ENCODE results near the gene PRH2. TPM values are rescaled to one million over a fixed set of nuclear protein-coding genes. Genes with fewer than 3 reads are reported as not detected.

The PRH2 gene
- total and polyA plus RNA-seq, 2 donors (not counting 3 experiments of a cell fraction or from before 2014, with no cell fraction given): not detected

- CTCF ChIA-PET: interaction anchor here (0.7 kb wide), 1 partner anchor 9 kb away, joined by 3 read pairs; no protein-coding TSS in a partner anchor
- FAIRE-seq: no peak
- TF ChIP-seq MAX (IDR thresholded peaks at IDR 0.05; ENCODE audit: insufficient read depth, insufficient read length): no peak
- TF ChIP-seq CTCF (IDR thresholded peaks at IDR 0.05; ENCODE audit: extremely low read depth in 1 of 2, insufficient read depth in 1 of 2, low read depth in 1 of 2, low read length in 2 of 2): no peak
- no peak for TF ChIP-seq JUN (IDR thresholded peaks at IDR 0.05; ENCODE audit: borderline replicate concordance, insufficient read depth, insufficient read length, low read depth)
- TF ChIP-seq EZH2 (IDR thresholded peaks at IDR 0.05; ENCODE audit: borderline replicate concordance, low read depth, low read length, severe bottlenecking): no peak
- TF ChIP-seq MYC (IDR thresholded peaks at IDR 0.05; ENCODE audit: low read depth, low read length): no peak
- TF ChIP-seq FOS (IDR thresholded peaks at IDR 0.05; ENCODE audit: borderline replicate concordance, insufficient read depth, low read length): no peak
- no peak for TF ChIP-seq GATA2 (IDR thresholded peaks at IDR 0.05; ENCODE audit: insufficient read depth, insufficient read length, low read depth, low read length)
- TF ChIP-seq POLR2A (IDR thresholded peaks at IDR 0.05; ENCODE audit: low read depth, low read length): no peak
- no peak for TF ChIP-seq POLR2AphosphoS5 (IDR thresholded peaks at IDR 0.05; ENCODE audit: insufficient read depth, low read depth, low read length)
- intact Hi-C loops (cut with micrococcal nuclease) (loop anchor here (5.0 to 10.0 kb wide), 2 partner anchors 208 to 521 kb away; partner anchors contain the start of gene SMIM10L1), dilution Hi-C loops (cut with MboI; ENCODE audit: extremely low pct_ligation_motif_present, low sequenced_read_pairs) (no loop called here)
- H3K4me3 ChIP-seq (replicated peaks in 1 of 3; ENCODE audit: insufficient read depth in 1 of 3, low read depth in 1 of 3, low read length in 3 of 3): no peak overlapping the region
- POLR2A ChIA-PET: no interaction called here
- peaks cover 21% of the 10 kb centered on the region for H3K4me1 ChIP-seq (ENCODE audit: control insufficient read depth, extremely low read depth, insufficient read depth, low read length)
- H3K9me1 ChIP-seq (replicated peaks; ENCODE audit: control insufficient read depth, extremely low read depth, insufficient read depth, low read length): no peaks in the 10 kb centered on the region
- BruUV-seq (replicated peaks): no TSS peak
- no peak overlapping the region for H2AFZ ChIP-seq (ENCODE audit: low read depth, low read length)
- no peaks in the 10 kb centered on the region for H3K36me3 ChIP-seq (ENCODE audit: control insufficient read depth in 2 of 2, extremely low read depth in 1 of 2, insufficient read depth in 2 of 2, low read length in 2 of 2)
- H4K20me1 ChIP-seq (replicated peaks; ENCODE audit: control insufficient read depth, extremely low read depth, insufficient read depth, low read length): no peaks in the 10 kb centered on the region
- no peak for DNase-seq (ENCODE audit: low read depth, low spot score)
- no peak overlapping the region for H3K9ac ChIP-seq (replicated peaks; ENCODE audit: extremely low read depth, insufficient read depth, low read length)
- H3K9me3 ChIP-seq (replicated peaks; ENCODE audit: control insufficient read depth, insufficient read depth, low read length): no peaks in the 10 kb centered on the region
- no peaks in the 10 kb centered on the region for H3K79me2 ChIP-seq (ENCODE audit: control insufficient read depth, insufficient read depth, low read length)
- H3K4me2 ChIP-seq (ENCODE audit: insufficient read depth, low read length): no peak overlapping the region
- H3K27ac ChIP-seq (ENCODE audit: insufficient read depth, low read depth, low read length): no peak overlapping the region
- no peaks in the 10 kb centered on the region for H3K27me3 ChIP-seq (ENCODE audit: control insufficient read depth in 2 of 2, insufficient read depth in 2 of 2, low read length in 2 of 2)
Observed at GRCh38 chr12:10966314-10966713, 37.3 kb downstream of the PRH2 start.

Measured in endothelial cell of umbilical vein (primary cell).